GOT3 (cell line): Measurements from ENCODE around the gene LSM3.

ENCODE experiments used
- DNase-seq: peaks from one replicate; lab custom pipeline; 2025; ENCODE audit warnings: mixed read lengths; lab: John Stamatoyannopoulos, UW

The LSM3 gene

GRCh38 chr3:14143271-14144225 lies 35.1 kb upstream of the LSM3 start:
- DNase-seq = no peak

DNA sequence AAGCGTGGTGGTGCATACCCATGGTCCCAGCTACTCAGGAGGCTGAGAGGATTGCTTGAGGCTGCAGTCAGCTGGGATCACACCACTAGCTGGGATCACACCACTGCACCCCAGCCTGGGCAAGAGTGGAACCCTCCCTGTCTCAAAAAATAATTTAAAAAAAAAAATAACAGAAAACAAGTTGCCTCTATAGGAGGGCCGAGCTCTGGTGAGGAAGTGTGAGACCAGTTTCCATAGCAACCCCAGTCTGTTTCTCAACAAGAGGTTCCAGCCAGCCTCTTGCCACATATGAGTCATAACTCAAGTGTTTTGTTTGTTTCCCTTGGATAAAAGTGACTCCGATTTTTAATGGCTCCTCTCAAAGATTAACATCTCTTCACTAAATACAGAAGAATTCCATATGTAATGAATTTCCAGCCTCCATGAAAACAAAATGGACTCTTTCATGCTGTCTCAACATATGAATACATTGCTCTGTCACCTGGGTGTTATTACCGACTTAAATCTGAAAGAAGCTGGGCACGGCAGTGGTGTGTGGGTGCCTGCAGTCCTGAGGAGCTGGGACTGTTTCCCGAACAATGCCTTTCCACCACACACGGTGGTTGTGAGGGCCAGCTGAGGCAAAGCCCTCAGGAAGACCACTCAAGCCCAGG lies 34.1 kb upstream of the LSM3 start:
- DNase-seq = peak; percentile 51

DNA sequence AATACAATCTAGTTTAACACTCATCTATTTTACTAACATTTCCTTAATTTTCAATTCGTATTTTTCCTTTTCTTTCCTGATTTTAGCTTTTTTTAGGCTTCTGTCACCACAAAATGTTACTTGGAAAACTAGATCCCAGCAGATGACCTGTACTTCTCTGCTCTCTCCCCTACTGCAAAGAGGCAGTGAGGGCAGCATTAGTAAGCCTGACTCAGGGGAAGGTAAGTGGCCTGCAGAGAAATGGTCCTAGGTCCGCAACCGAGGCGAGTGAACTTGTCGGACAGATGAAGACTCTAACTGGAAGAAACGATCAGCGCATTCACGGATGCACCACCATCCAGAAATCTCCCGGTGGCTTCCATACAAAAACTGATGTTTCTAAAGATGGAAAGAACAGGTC lies 33.4 kb upstream of the LSM3 start:
- DNase-seq = no peak

GRCh38 chr3:14145670-14146380 lies 32.8 kb upstream of the LSM3 start:
- no peak for DNase-seq

GRCh38 chr3:14146381-14147065 lies 32.1 kb upstream of the LSM3 start:
- DNase-seq = no peak

- no peak for DNase-seq
Measured at GRCh38 chr3:14147066-14147435, 31.6 kb upstream of the LSM3 start.

DNA sequence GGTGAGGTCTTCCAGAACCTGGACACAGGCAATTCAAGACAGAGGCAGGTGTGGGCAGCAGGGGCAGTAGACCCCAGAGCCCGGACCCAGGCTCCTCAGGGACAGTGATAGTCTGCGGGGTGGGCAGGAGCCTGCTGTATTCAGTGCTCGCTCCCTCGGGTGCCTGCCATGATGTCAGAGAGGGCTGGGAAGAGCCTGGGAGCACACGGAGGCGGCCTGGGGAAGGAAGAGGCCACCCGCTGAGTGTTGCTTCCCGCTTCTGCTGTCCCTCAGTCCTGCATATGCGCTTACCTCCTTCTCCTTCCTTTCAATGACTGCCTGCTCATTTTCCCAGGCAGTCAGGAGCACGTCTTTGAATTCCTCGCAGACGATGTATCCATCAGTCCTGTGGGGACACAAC lies 31.0 kb upstream of the LSM3 start:
- DNase-seq = no peak

- DNase-seq = no peak
Measured at GRCh38 chr3:14148041-14148985, 30.3 kb upstream of the LSM3 start.

DNA sequence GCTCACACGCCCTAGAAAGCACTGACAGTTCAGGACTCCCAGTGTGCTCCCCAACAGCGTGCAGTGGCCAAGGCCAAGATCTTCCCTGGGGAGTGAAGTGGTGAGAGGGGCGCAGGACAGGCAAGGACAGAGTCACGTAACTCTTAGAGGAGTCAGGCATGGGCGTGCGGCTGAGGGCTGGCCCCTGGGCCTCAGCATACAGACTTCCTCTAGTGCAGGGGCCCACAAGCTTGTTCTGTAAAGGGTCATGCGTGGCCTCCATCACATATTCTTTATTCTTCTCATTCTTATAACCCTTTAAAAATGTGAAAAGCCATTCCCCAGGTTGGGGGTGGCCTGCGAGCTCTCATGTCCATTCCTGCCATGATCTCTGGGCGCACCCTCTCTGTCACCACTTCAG lies 28.5 kb upstream of the LSM3 start:
- DNase-seq = no peak

DNA sequence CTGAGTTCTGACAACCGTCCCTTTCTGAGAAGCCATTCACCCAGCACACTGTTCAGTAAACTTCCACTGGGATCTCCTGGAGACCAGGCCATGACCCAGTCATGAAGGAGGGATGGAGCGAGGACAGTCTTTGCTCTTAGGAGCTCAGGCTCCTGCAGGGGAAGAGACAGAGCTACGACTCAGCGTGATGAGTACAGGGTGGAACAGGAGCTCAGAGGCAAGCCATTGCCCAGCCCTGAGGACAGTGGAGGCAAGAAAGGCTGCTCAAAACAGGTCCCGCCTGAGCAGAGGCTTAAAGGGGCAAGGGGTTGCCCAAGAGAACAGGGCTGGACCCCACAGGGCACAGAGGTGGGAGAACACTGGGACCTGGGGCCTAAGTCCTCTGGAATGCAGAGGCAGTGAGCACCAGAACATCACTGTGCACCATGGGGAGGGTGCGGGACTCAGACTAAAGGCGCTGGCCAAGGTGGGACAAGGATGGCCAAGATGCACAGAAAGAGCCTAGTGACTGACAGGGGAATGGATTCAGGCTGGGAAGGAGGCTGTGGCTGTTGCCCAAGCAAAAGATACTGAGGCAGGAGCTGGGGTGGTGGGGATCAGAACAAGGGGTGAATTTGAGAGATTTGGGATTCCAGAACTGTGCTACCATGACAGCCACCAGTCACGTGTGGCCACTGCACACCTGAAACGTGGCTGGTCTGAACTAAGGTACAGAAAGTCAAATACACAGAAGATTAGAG lies 28.0 kb upstream of the LSM3 start:
- DNase-seq = no peak

DNA sequence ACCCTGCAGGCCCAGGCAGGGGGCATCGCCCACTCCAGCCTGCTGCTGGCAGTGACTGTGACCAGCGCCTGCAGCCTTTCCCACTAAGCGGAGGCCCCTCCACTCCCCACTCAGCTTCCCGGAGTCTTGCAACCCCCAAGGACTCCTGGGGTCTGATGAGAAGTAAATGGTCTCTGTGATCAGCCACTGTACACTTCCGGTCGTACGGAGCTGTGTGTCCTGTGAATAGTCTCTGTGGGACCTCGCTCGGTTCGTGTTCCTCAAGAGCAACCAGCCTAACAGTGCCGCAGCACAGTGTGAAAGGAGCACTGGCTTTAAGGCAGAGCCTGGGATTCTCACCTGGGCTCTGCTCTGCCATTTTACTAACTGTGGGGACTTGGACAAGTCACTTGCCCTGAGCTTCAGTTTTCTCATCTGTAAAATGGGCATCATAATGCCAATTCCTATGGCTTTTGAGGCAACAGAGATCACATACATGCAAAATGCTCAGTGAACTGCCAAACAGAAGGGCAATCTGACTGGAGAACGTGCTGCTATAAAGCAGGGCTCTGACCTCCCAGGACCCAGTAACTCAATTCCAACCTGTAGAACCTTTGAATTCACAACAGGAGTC lies 27.0 kb upstream of the LSM3 start:
- DNase-seq = no peak

- DNase-seq = no peak
Measured at GRCh38 chr3:14152233-14152962, 26.2 kb upstream of the LSM3 start.

- no peak for DNase-seq
Measured at GRCh38 chr3:14152963-14153355, 25.7 kb upstream of the LSM3 start.

- no peak for DNase-seq
Measured at GRCh38 chr3:14153663-14154062, 25.0 kb upstream of the LSM3 start.

DNA sequence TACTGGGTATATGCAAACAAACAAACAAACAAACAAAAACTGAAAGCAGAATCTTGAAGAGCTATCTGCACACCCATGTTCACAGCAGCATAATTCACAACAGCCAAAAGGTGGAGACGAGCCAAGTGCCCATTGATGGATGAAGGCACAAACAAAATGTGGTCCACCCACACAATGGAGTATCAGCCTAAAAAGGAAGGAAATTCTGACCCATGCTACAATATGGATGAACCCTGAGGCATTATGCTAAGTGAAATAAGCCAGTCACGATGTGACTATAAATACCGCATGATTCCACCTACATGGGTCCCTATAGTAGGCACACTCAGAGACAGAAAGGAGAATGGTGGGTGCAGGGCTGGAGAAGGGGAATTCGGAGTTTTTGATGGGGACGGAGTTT lies 24.3 kb upstream of the LSM3 start:
- DNase-seq = no peak

DNA sequence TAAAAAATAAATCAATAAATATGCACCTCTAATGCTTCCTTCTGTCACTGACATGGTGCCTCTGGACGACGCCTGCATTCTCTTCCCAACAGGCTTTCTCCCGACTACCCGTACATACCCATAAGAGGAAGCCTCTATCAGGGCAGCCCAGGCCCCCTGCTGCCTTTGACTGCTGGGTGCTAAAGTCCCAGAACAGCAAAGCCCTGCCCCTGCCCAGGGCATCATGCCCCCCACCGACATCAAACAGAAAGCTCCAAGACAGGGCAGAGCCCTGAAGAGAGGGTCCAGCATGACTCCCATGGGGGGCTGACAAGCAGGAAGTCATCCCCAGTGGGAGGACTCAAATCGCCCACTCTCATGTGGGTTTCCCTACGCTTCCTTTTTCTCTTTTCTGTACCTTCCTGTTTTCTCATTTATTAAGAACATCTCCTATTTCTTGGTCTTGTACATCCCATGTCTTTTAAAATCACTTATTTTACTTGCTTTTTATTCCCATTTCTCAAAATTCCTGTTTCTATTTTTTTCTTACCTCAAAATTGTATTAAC lies 23.6 kb upstream of the LSM3 start:
- DNase-seq = no peak

DNA sequence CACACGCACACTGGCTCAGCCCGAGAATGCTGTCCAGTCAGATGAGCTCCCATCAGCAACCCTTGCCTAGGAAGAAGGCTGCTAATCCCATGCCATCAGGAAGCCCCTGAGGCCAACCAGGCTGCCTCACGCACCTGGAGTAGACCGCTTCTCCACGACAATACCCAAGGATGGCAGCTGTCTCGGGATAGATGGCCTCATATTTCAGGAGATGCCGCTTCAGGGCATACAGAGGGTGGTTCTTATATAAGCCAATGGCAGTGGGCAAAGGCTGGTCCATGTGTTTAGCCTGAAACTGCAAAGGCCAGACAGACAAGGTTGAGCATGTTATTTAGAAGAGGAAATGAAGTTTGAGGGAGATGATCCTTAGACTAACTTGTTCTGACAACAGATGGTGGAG lies 22.4 kb upstream of the LSM3 start:
- DNase-seq = no peak

DNA sequence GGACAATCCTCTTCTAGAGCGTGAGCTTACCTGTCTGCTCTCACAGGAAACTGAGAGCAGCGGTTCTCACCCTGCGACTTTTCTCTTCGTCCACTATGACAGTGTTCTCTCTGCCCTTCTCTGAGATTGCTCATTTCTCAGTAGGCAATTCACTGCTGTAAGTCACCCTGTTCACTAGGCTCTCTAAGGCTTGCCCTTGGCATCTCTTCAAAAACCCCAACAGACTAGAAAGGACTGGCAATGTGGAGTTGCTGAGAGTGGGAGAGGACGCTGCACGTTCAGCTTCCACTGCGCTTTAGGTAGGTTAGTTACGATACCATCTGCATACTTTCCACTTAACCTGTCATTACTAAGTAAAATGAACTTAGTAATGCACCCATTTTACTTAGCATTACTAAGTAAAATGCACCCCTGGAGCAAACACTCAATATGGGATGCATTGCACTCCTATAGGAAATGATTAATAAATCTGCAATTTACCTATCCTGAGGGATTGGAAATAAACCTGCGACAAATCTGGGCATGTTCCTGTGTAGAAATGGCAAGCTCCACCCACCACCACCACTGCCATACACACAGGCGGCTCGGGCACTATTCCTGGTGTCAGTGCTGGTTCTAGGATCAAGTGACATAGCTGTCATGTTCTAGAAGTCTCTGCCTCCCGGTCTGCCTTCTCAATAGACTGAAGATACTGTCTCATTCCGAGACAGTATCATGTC lies 21.6 kb upstream of the LSM3 start:
- no peak for DNase-seq
